Mesothelial cell of epicardium (in vitro differentiated cells): Measurements from ENCODE around the gene CCIN. TPM values are rescaled to one million over a fixed set of nuclear protein-coding genes. Genes with fewer than 3 reads are reported as not detected.

ENCODE experiments used
- DNase-seq, 2 experiments: peaks; one replicate each; pipeline ENCODE4 v3.0.0; 2021; ENCODE audit warnings: low spot score in 2 of 2; ENCODE audit not compliant: unreplicated experiment in 2 of 2
- H3K27ac Mint-ChIP-seq: 2 replicates; pipeline ENCODE4 v1.8.0; 2021; ENCODE audit warnings: mixed read lengths
- H3K27me3 Mint-ChIP-seq: 2 replicates; pipeline ENCODE4 v1.8.0; 2021; ENCODE audit warnings: low read depth, mixed read lengths
- H3K36me3 Mint-ChIP-seq: 2 replicates; pipeline ENCODE4 v1.8.0; 2021; ENCODE audit warnings: mixed read lengths
- H3K4me1 Mint-ChIP-seq: 2 replicates; pipeline ENCODE4 v1.8.0; 2021; ENCODE audit warnings: mixed read lengths
- H3K4me3 Mint-ChIP-seq: 2 replicates; pipeline ENCODE4 v1.8.0; 2021; ENCODE audit warnings: mild to moderate bottlenecking, moderate library complexity, mixed read lengths
- H3K9me3 Mint-ChIP-seq: 2 replicates; pipeline ENCODE4 v1.8.0; 2021; ENCODE audit warnings: mixed read lengths
- total RNA-seq: library from RNA; stranded (reverse); gene quantifications from 3 replicates; pipeline ENCODE4 v1.2.1, GENCODE V29; 2021
- TF ChIP-seq, protein P1 (sequence below): fragments of 200-600 bp; sonication (generic); IDR thresholded peaks from one replicate; pipeline ENCODE4 v1.5.0; 2021; ENCODE audit warnings: antibody characterized with exemption; ENCODE audit not compliant: unreplicated experiment

Gene CCIN
- total RNA-seq, 1 donor from 2014 or later = 0.40 TPM

DNA sequence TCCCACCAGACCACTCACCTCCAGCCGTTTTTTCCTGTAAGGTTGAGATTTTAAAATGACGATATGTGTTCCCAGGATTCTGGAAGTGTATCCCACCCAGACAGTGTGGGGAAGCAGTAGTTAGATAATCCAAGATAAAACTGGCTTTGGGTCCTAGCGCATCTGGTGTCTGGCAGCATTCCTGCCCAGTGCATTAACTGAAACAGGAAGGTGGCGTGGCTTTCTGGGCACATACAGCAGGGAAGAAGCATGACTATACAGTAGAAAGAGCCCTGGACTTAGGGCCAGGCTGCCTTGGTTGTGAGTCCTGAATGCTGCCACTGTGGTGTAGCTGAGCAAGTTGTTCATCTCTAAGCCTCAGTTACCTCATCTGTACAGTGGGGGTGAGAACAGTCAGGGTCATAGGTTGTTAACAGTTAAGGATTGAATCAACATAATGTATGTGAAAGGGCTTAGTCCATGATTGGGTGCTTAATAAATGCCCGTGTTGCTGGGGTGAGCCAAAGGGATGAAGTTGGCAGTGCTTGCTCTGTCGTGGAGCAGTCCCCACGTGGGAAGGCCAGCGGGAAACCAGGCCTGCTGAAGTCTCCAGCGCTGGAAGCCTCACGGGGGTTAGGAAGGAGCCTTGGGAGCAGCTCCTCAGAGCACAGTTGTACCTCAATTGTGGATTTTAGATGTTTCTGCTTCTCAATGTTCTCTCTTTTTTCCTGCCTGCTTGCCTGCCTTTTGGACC lies 39.5 kb downstream of the CCIN start:
- no peak overlapping the region for H3K4me3 Mint-ChIP-seq
- no peak for DNase-seq
- no peak overlapping the region for H3K27ac Mint-ChIP-seq
- H3K4me1 Mint-ChIP-seq = no peaks in the 10 kb centered on the region
- peaks cover 34% of the 10 kb centered on the region for H3K36me3 Mint-ChIP-seq
- TF ChIP-seq, protein P1, sequence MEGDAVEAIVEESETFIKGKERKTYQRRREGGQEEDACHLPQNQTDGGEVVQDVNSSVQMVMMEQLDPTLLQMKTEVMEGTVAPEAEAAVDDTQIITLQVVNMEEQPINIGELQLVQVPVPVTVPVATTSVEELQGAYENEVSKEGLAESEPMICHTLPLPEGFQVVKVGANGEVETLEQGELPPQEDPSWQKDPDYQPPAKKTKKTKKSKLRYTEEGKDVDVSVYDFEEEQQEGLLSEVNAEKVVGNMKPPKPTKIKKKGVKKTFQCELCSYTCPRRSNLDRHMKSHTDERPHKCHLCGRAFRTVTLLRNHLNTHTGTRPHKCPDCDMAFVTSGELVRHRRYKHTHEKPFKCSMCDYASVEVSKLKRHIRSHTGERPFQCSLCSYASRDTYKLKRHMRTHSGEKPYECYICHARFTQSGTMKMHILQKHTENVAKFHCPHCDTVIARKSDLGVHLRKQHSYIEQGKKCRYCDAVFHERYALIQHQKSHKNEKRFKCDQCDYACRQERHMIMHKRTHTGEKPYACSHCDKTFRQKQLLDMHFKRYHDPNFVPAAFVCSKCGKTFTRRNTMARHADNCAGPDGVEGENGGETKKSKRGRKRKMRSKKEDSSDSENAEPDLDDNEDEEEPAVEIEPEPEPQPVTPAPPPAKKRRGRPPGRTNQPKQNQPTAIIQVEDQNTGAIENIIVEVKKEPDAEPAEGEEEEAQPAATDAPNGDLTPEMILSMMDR = no peak
- no peaks in the 10 kb centered on the region for H3K27me3 Mint-ChIP-seq
- no peaks in the 10 kb centered on the region for H3K9me3 Mint-ChIP-seq

DNA sequence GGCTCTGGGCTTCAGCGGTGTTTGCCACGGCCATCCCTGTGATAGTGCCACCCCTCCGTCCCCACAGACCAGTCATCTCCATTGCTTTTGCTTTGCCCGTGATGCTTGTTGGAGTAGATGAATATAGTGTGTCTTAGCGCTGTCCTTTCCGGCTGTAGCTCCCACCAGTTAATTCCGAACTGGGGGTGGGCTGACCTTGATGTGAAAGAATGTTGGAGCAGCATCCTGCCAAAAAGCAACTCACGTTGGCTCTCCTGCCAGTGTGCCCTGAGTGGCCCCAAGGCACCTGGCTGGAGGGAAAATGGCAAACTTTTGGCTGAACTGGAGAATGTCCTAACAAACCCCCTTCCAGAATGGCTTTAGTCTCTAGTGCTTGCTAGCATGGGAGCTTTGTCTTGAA lies 41.5 kb downstream of the CCIN start:
- Mint-ChIP-seq H3K27ac (no peak overlapping the region), H3K4me1 (no peaks in the 10 kb centered on the region), H3K36me3 (peaks cover 27% of the 10 kb centered on the region)

DNA sequence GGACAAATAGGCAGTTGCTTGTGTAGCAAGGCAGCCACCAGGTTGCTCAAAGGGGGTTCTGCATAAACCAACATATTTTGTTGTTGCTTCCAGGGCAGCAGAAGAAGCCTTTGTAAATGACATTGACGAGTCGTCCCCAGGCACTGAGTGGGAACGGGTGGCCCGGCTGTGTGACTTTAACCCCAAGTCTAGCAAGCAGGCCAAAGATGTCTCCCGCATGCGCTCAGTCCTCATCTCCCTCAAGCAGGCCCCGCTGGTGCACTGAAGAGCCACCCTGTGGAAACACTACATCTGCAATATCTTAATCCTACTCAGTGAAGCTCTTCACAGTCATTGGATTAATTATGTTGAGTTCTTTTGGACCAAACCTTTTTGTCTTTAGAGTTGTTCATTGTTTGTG lies 42.3 kb downstream of the CCIN start:
- no peak for DNase-seq
- Mint-ChIP-seq H3K27ac (no peak overlapping the region), H3K27me3 (no peaks in the 10 kb centered on the region), H3K36me3 (peaks cover 28% of the 10 kb centered on the region), H3K9me3 (no peaks in the 10 kb centered on the region), H3K4me3 (no peak overlapping the region), H3K4me1 (no peaks in the 10 kb centered on the region)
- TF ChIP-seq, protein P1 = no peak

More for the DNA sequence above, 41.5 kb downstream of the CCIN start:
- DNase-seq = no peak
- TF ChIP-seq, protein P1 = no peak
- Mint-ChIP-seq H3K4me3 (no peak overlapping the region), H3K27me3 (no peaks in the 10 kb centered on the region), H3K9me3 (no peaks in the 10 kb centered on the region)

DNA sequence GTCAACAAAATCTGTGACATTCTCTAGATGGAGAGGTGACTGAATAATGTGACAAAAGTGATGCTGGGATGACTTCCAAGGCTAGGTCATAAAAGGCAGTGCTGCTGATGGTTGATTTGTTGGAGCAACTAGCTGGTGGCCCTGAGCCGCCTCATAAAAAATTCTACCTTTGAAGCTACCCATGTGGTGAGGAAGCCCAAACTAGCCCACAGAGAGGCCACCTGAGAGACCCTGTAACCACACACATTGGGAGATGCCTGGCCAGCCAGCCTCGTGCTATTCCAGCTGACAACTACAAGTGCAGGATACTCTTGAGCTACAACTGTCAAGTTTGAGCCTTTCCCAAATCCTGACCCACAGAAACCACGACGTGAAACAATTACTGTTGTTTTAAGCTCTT lies 44.2 kb downstream of the CCIN start:
- H3K4me3 Mint-ChIP-seq = no peak overlapping the region
- peaks cover 33% of the 10 kb centered on the region for H3K36me3 Mint-ChIP-seq
- no peaks in the 10 kb centered on the region for H3K27me3 Mint-ChIP-seq
- H3K27ac Mint-ChIP-seq = no peak overlapping the region
- DNase-seq = no peak
- H3K4me1 Mint-ChIP-seq = no peaks in the 10 kb centered on the region
- H3K9me3 Mint-ChIP-seq = no peaks in the 10 kb centered on the region
- TF ChIP-seq, protein P1 = no peak

DNA sequence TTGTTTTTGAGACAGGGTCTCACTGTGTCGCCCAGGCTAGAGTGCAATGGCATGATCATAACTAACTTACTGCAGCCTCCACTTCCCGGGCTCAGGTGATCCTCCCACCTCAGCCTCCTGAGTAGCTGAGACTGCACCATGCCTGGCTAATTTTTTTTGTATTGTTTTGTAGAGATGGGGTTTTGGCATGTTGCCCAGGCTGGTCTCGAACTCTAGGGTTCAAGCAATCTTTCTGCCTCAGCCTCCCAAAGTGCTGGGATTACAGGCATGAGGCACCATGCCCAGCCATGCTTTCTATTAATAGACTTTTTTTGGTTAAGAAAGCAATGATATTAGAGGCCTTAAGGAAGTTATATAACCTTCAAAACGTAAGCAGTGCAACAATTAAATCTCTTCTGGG lies 44.8 kb downstream of the CCIN start:
- Mint-ChIP-seq H3K27me3 (no peaks in the 10 kb centered on the region), H3K27ac (no peak overlapping the region), H3K4me3 (no peak overlapping the region), H3K9me3 (no peaks in the 10 kb centered on the region), H3K4me1 (no peaks in the 10 kb centered on the region), H3K36me3 (peaks cover 38% of the 10 kb centered on the region)
- TF ChIP-seq, protein P1 = no peak
- DNase-seq = no peak
